Heart right ventricle (tissue), 16 donors: ENCODE data around the gene RTP2. TPM values are rescaled to one million over a fixed set of nuclear protein-coding genes. Genes with fewer than 3 reads are reported as not detected.

ENCODE experiments used
- ATAC-seq, 8 donors: fragments of 200-7000 bp; cut with Tn5 transposase; one replicate each; pipeline ENCODE4 v1.9.1; 2020; ENCODE audit warnings: mild to moderate bottlenecking in 8 of 8, moderate library complexity in 8 of 8, moderate number of reproducible peaks in 1 of 8
- DNase-seq, 2 donors: peaks; one replicate each; pipeline ENCODE4 v3.0.0-alpha.2; 2020
- H3K27ac ChIP-seq, 10 donors: fragments of 200-600 bp; sonication (generic) in 2 of 10; one replicate each; pipeline versions ENCODE4 v1.5.0 to v1.8.0; 2020 to 2022; ENCODE audit warnings: mild to moderate bottlenecking in 3 of 10
- H3K27me3 ChIP-seq, 7 donors: fragments of 200-600 bp; one replicate each; pipeline ENCODE4 v1.8.0; 2021 to 2022; ENCODE audit warnings: mild to moderate bottlenecking in 2 of 7
- H3K36me3 ChIP-seq, 9 donors: fragments of 200-600 bp; sonication (generic) in 1 of 9; one replicate each; pipeline versions ENCODE4 v1.5.0 to v1.8.0; 2020 to 2022; ENCODE audit warnings: mild to moderate bottlenecking in 2 of 9
- H3K4me1 ChIP-seq, 9 donors: fragments of 200-600 bp; sonication (generic) in 1 of 9; one replicate each; pipeline versions ENCODE4 v1.5.0 to v1.8.0; 2020 to 2022; ENCODE audit warnings: mild to moderate bottlenecking in 4 of 9
- H3K4me3 ChIP-seq, 10 donors: fragments of 200-600 bp; sonication (generic) in 2 of 10; one replicate each; pipeline versions ENCODE4 v1.5.0 to v1.8.0; 2020 to 2022; ENCODE audit warnings: mild to moderate bottlenecking in 7 of 10, moderate library complexity in 2 of 10
- H3K9me3 ChIP-seq, 11 donors: fragments of 200-600 bp in 10 of 11; sonication (generic) in 2 of 11; one replicate each; pipeline versions ENCODE4 v1.5.0 to v1.8.0; 2013 to 2022; ENCODE audit warnings: mild to moderate bottlenecking in 2 of 11, control low read depth in 1 of 11, moderate library complexity in 1 of 11
- WGBS, 2 donors: extraction: QIAGEN DNeasy Blood & Tissue Kit; methylation state at CpG; one replicate each; pipeline ENCODE4 v1.1.7; 2013; ENCODE audit warnings: inconsistent platforms in 1 of 2; 5-methylcytosine and 5-hydroxymethylcytosine counted together
- intact Hi-C, 10 donors: fragments of 100-400 bp; cut with DNase I; formaldehyde crosslinking; loops; one replicate each; pipeline versions ENCODE4 v1.11.1 to v1.14.2; 2022
- polyA plus RNA-seq, 2 donors: library from polyadenylated mRNA; stranded (reverse); fragments of 200-250 nt; gene quantifications; one replicate each; pipeline ENCODE4 v1.2.3, GENCODE V29; 2013
- total RNA-seq, 10 donors: library from RNA; stranded (reverse); fragmentation: NEBNext Ultra II Directional in 3 of 10; extraction: Animal tissue kit (Norgen Biotek cat#: 25700) in 3 of 10; gene quantifications; one replicate each; pipeline versions ENCODE4 v1.2.1 to v1.2.4, GENCODE V29; 2021 to 2023
- TF ChIP-seq, protein P1 (sequence below), 9 donors: fragments of 200-600 bp; sonication (generic) in 2 of 9; IDR thresholded peaks; one replicate each; pipeline versions ENCODE4 v1.5.0 to v1.8.0; 2021 to 2022; ENCODE audit warnings: antibody characterized with exemption in 9 of 9, mild to moderate bottlenecking in 5 of 9, moderate library complexity in 1 of 9
- donor health status: Arrhythmogenic right ventricular cardiomyopathy.
- donor health status: ischemic (EF 13 %, LVEDD 7.1; RV severe dilation, severe dysfunction).
- donor health status: healthy with polysubstance abuse.
- donor health status: DM: no; HTN: yes; CAD: no.
- donor health status: DM: no; HTN: no; CAD: no.
- donor health status: ischemic (EF 25% LVEDD 6.9; RV normal size, moderate dysfunction).
- donor health status: ischemic (EF 25% LVEDD 5.7; RV mildly dilated, moderate dysfunction).
- donor health status: healthy.
- donor health status: DM: yes; HTN: yes; CAD: no.
- donor health status: Ischemic cardiomyopathy.
- donor health status: ischemic (EF 35%, LVEDD 5.7; RV mildly dilated, moderate dysfunction).
- donor health status: nonischemic (EF 11% LVEDD 7.7; RV severe dilation, severe dysfunction).
- donor health status: DM: yes; HTN: yes; CAD: no.
- donor health status: PGD.
- donor health status: ischemic (EF 29% LVEDD 5.4; RV normal size, mild dysfunction).
- donor health status: nonischemic (EF 23%, LVEDD 6.1; RV moderate dilation, normal function).

Gene RTP2
- total and polyA plus RNA-seq, 12 donors, result not detected

GRCh38 chr3:187744169-187745151 is 42.1 kb upstream of the RTP2 start:
- intact Hi-C loops, result loop anchor here (1.0 to 10.0 kb wide), 29 partner anchors 203 to 1403 kb away; partner anchors contain the start of gene LPP (in 7 of the 10)
- Histone ChIP-seq H3K9me3 (no peaks in the 10 kb centered on the region), H3K27ac (peak overlapping the region; percentile 85 to 100 (median 99)), H3K36me3 (no peaks in the 10 kb centered on the region), H3K27me3 (no peaks in the 10 kb centered on the region), H3K4me1 (peaks cover 5 to 50% (median 24%) of the 10 kb centered on the region in 9 donors), H3K4me3 (peak overlapping the region; percentile 60 to 95 (median 74))
- DNase-seq (peak; percentile 55 to 70), ATAC-seq (peak in 7 of 8 donors; percentile 29 to 45 (median 38))
- WGBS, 2 donors, result 0% methylated on average over 55 of the region's 55 CpGs
- TF ChIP-seq, protein P1, sequence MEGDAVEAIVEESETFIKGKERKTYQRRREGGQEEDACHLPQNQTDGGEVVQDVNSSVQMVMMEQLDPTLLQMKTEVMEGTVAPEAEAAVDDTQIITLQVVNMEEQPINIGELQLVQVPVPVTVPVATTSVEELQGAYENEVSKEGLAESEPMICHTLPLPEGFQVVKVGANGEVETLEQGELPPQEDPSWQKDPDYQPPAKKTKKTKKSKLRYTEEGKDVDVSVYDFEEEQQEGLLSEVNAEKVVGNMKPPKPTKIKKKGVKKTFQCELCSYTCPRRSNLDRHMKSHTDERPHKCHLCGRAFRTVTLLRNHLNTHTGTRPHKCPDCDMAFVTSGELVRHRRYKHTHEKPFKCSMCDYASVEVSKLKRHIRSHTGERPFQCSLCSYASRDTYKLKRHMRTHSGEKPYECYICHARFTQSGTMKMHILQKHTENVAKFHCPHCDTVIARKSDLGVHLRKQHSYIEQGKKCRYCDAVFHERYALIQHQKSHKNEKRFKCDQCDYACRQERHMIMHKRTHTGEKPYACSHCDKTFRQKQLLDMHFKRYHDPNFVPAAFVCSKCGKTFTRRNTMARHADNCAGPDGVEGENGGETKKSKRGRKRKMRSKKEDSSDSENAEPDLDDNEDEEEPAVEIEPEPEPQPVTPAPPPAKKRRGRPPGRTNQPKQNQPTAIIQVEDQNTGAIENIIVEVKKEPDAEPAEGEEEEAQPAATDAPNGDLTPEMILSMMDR (IDR thresholded peaks at IDR 0.05), result no peak

DNA sequence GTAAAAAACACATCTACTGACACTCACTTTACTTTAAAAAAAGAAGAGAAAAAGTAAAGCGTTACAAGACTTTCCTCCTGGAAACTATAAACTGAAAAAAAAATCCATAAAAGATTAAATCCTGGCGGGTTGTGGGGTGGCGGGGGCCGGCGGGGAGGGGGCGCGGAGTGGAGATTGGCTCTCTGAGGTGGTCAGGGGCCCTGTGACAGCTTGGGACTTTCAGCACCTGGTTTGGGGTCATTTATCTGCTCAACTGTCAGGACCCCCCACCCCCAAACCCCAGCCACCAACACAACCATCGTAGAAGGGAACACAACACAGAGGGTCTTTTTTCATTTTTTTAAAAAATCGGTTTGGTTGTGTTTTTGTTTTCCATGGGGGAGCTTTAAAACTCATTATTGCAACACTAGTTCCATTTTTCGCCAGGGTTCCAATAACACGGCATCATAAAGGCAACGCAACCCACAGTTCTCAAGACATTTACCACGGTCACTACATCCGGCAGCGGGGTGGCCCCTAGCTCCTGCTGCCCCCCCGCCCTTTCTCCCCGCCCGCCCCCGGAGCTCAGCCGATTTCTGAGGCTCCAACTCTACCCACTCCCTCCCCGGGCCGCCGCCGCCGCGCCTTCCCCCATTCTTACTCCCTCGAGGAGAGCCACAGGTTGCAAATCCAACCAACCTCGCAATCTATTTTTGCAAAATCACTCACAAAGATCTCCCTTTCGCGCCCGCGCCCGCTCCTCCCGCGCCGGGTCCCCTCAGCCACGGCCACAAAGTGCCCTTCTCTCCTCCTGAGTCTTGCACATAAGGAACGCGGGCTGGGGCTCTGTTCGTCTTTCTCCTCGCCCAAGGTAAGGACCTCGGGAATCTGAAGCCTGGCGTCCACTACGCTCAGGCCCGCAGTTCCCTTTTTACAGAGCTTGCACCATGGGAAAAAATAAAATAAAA is 41.1 kb upstream of the RTP2 start:
- peak overlapping the region; percentile 60 to 95 (median 74) for H3K4me3 ChIP-seq
- H3K36me3 ChIP-seq, result no peaks in the 10 kb centered on the region
- no peaks in the 10 kb centered on the region for H3K27me3 ChIP-seq
- no peaks in the 10 kb centered on the region for H3K9me3 ChIP-seq
- DNase-seq (peak; percentile 60 to 73), ATAC-seq (peak in 3 of 8 donors; percentile 1 to 8 (median 6))
- TF ChIP-seq, protein P1 (IDR thresholded peaks at IDR 0.05), result no peak
- WGBS, 2 donors, result 3% methylated on average over 45 of the region's 45 CpGs
- peak overlapping the region; percentile 85 to 100 (median 99) for H3K27ac ChIP-seq
- intact Hi-C loops, result loop anchor here (1.0 to 10.0 kb wide), 23 partner anchors 211 to 1404 kb away; partner anchors contain the start of gene LPP (in 6 of the 10)
- H3K4me1 ChIP-seq, result peaks cover 5 to 52% (median 19%) of the 10 kb centered on the region in 9 donors

DNA sequence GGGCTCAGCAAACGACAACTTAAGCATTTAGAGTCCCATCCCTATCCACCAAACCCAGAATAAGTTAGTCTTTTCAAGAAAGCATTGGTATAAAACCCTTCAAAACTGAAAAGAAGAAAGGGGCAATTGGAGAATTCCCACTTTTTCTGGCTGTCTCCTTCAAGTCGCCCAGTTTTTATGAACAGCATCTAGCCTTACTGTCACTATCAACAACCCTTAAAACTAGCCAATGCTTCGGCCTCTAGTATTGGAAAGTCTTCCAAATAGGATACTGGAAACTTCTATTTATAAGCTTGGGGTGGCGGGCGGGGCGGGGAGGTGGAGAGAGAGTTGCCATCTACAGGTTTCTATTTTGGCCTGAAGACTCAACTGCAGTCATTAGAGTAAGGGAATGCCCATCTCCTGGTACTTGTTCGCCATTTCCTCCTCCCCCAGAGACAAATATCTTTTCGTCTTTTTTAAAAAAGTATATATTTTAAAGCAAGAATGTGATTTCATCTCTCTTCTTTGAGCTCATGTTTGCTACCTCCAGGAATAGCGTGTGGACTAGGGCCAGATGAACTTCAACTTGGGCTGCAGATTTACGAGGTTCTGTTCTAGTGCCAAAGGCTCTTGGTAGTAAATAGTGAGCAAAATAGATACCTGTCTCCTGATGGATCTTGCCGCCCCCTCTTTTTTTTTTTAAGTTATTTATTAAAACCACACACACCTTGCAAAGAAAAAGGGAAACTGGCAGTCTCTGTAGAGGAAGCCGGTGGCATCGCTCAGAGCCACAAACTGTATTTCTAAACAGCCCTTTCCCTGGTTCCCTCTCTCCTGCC is 40.2 kb upstream of the RTP2 start:
- H3K36me3 ChIP-seq, result no peaks in the 10 kb centered on the region
- peak overlapping the region; percentile 60 to 95 (median 74) for H3K4me3 ChIP-seq
- DNase-seq (peak in 1 of 2 donors; percentile 71), ATAC-seq (peak in 3 of 8 donors; percentile 5 to 8 (median 7))
- peak overlapping the region; percentile 85 to 100 (median 99) for H3K27ac ChIP-seq
- intact Hi-C loops, result loop anchor here (2.0 to 10.0 kb wide), 22 partner anchors 212 to 1405 kb away; partner anchors contain the start of gene LPP (in 5 of the 10)
- H3K27me3 ChIP-seq, result no peaks in the 10 kb centered on the region
- peaks cover 2 to 46% (median 17%) of the 10 kb centered on the region in 9 donors for H3K4me1 ChIP-seq
- TF ChIP-seq, protein P1 (IDR thresholded peaks at IDR 0.05), result peak in 2 of 9 donors; percentile 1 to 13
- H3K9me3 ChIP-seq, result no peaks in the 10 kb centered on the region
- WGBS, 2 donors, result 32 to 34% methylated on average over 13 of the region's 13 CpGs
